A549 (cell line): ENCODE results near the gene GNB5. TPM values are rescaled to one million over a fixed set of nuclear protein-coding genes. Genes with fewer than 3 reads are reported as not detected.
"Not testable (repeated sequence)": the region's sequence is repeated elsewhere in the genome, so short reads cannot be mapped to it uniquely, and the experiment has no call there.

Experiments
- ATAC-seq, 2 experiments: fragments of 200-7000 bp in 1 of 2; fragments of >200 bp in 1 of 2; cut with Nextera tagmentation in 1 of 2; cut with Tn5 transposase in 1 of 2; 3 replicates each; pipeline versions ENCODE4 v1.8.0 to v1.9.1; 2018 to 2020; ENCODE audit warnings: mild to moderate bottlenecking in 1 of 2, moderate library complexity in 1 of 2
- CTCF ChIA-PET: fragments of 300-600 bp; sonication (Branson Sonifier 250); formaldehyde crosslinking; extraction: SDS; loops from one replicate; lab custom pipeline; 2021; ENCODE audit warnings: antibody characterized with exemption, inconsistent platforms; lab: Yijun Ruan, JAX
- POLR2A ChIA-PET: fragments of 350-600 bp; formaldehyde crosslinking; extraction: SDS; loops from one replicate; lab custom pipeline; 2021; ENCODE audit warnings: antibody characterized with exemption, inconsistent platforms; lab: Yijun Ruan, JAX
- DNase-seq, 2 experiments: peaks; one replicate each; pipeline versions ENCODE4 v3.0.0 to v3.0.0-alpha.2; 2011 to 2016; ENCODE audit warnings: low read depth in 1 of 2, low spot score in 1 of 2
- FAIRE-seq: peaks from 2 replicates; lab custom pipeline; 2011; peaks lifted over from hg19 to GRCh38; lab: Jason Lieb, UNC
- H3K27ac ChIP-seq, 2 experiments: fragments of >200 bp; sonication (Bioruptor Twin); formaldehyde crosslinking; 3 replicates each; pipeline ENCODE4 v1.5.1; 2016 to 2017
- H3K4me1 ChIP-seq: fragments of >200 bp; sonication (Bioruptor Twin); formaldehyde crosslinking; 3 replicates; pipeline ENCODE4 v1.6.1; 2016
- H3K4me2 ChIP-seq: fragments of >200 bp; sonication (Bioruptor Twin); formaldehyde crosslinking; 3 replicates; pipeline ENCODE4 v1.6.1; 2016
- H3K4me3 ChIP-seq: fragments of >200 bp; sonication (Bioruptor Twin); formaldehyde crosslinking; 3 replicates; pipeline ENCODE4 v1.5.1; 2016
- H3K9me3 ChIP-seq: fragments of >200 bp; sonication (Bioruptor Twin); formaldehyde crosslinking; 3 replicates; pipeline ENCODE4 v1.6.1; 2016
- CEBPB ChIP-seq, 2 experiments: fragments of >200 bp in 1 of 2; sonication (Bioruptor Twin) in 1 of 2; formaldehyde crosslinking in 1 of 2; IDR thresholded peaks; 2 replicates each; pipeline ENCODE4 v1.6.1; 2012 to 2016
- CHD4 ChIP-seq: fragments of 200-600 bp; sonication (generic); IDR thresholded peaks from 2 replicates; pipeline ENCODE4 v1.6.1; 2016; ENCODE audit warnings: antibody characterized with exemption, mild to moderate bottlenecking, borderline replicate concordance
- EHMT2 ChIP-seq: fragments of 200-600 bp; sonication (generic); IDR thresholded peaks from 2 replicates; pipeline ENCODE4 v1.6.1; 2016; ENCODE audit warnings: antibody characterized with exemption, low read depth, mild to moderate bottlenecking, moderate library complexity
- FOXS1 ChIP-seq: fragments of 250-450 bp; sonication (Bioruptor Pico); IDR thresholded peaks from 2 replicates; pipeline ENCODE4 v1.5.0; 2020; ENCODE audit warnings: mild to moderate bottlenecking, moderate library complexity
- JUNB ChIP-seq: fragments of >200 bp; sonication (Bioruptor Twin); formaldehyde crosslinking; IDR thresholded peaks from 2 replicates; pipeline ENCODE4 v1.6.1; 2016
- KDM5A ChIP-seq: fragments of 200-600 bp; sonication (generic); IDR thresholded peaks from 2 replicates; pipeline ENCODE4 v1.6.1; 2016; ENCODE audit warnings: antibody characterized with exemption, mild to moderate bottlenecking
- POLR2A ChIP-seq: IDR thresholded peaks from 2 replicates; pipeline ENCODE4 v1.6.1; 2012; ENCODE audit warnings: mild to moderate bottlenecking, low read length
- RAD21 ChIP-seq, 2 experiments: fragments of >200 bp in 1 of 2; sonication (Bioruptor Twin) in 1 of 2; formaldehyde crosslinking in 1 of 2; IDR thresholded peaks in 1 of 2; conservative IDR thresholded peaks in 1 of 2; 2 replicates in 1 of 2; 3 replicates in 1 of 2; pipeline ENCODE4 v1.6.1; 2012 to 2018; ENCODE audit warnings: inconsistent platforms in 1 of 2
- RCOR1 ChIP-seq: fragments of 150-350 bp; IDR thresholded peaks from 2 replicates; pipeline ENCODE4 v1.6.1; 2014; ENCODE audit warnings: antibody characterized with exemption, low read length, low read depth
- RNF2 ChIP-seq: fragments of 200-600 bp; sonication (generic); IDR thresholded peaks from 2 replicates; pipeline ENCODE4 v1.6.1; 2016; ENCODE audit warnings: low read depth, mild to moderate bottlenecking, antibody characterized with exemption, moderate library complexity, borderline replicate concordance
- SREBF2 ChIP-seq: fragments of 450-650 bp; IDR thresholded peaks from 2 replicates; pipeline ENCODE4 v1.6.1; 2014; ENCODE audit warnings: mild to moderate bottlenecking, moderate library complexity
- ZFP36 ChIP-seq: fragments of 450-650 bp; IDR thresholded peaks from 2 replicates; pipeline ENCODE4 v1.6.1; 2014; ENCODE audit warnings: borderline replicate concordance; ENCODE audit not compliant: partially characterized antibody
- ZNF302 ChIP-seq: fragments of 250-450 bp; sonication (Bioruptor Pico); IDR thresholded peaks from 2 replicates; pipeline ENCODE4 v1.9.0; 2021; ENCODE audit warnings: inconsistent platforms, mild to moderate bottlenecking, moderate library complexity
- WGBS: methylation state at CpG from one replicate; pipeline ENCODE4 v1.1.6; 2017; ENCODE audit errors: missing lambda C conversion rate; 5-methylcytosine and 5-hydroxymethylcytosine counted together
- polyA minus RNA-seq: library from RNA; depleted of rRNA, polyadenylated mRNA; stranded (reverse); fragments of >200 nt; gene quantifications from 2 replicates; pipeline ENCODE4 v1.2.3, GENCODE V29; 2011; rRNA and poly(A)+ RNA removed
- polyA plus RNA-seq, 4 experiments: library from polyadenylated mRNA; depleted of rRNA in 3 of 4; stranded (reverse); fragments of >200 nt; fragmentation: RNase III in 1 of 4; extraction: RNeasy Plus Mini Kit Qiagen cat#74134 plus additional on column Dnase treatment in 1 of 4; gene quantifications; 2 replicates in 3 of 4; 3 replicates in 1 of 4; pipeline ENCODE4 v1.2.3, GENCODE V29; 2011 to 2017
- TF ChIP-seq, protein P1 (sequence below): fragments of 450-650 bp; IDR thresholded peaks from 2 replicates; pipeline ENCODE4 v1.6.1; 2014; ENCODE audit warnings: antibody characterized with exemption
- TF ChIP-seq, protein P2 (sequence below): IDR thresholded peaks from 2 replicates; pipeline ENCODE4 v1.6.1; 2012
- TF ChIP-seq, protein P3 (sequence below): IDR thresholded peaks from 2 replicates; pipeline ENCODE4 v1.6.1; 2012; ENCODE audit warnings: low read depth, borderline replicate concordance
- TF ChIP-seq, protein P4 (sequence below): fragments of 150-350 bp; IDR thresholded peaks from 2 replicates; pipeline ENCODE4 v1.6.1; 2014; ENCODE audit warnings: low read depth, mild to moderate bottlenecking, low read length

GNB5 gene
- 67.5 and 72.0 TPM in 2 replicates for polyA plus RNA-seq (2011; rRNA removed)
- polyA plus RNA-seq (2012; cell fraction: cytosol; rRNA removed) = 57.2 and 60.2 TPM in 2 replicates
- polyA plus RNA-seq (2012; cell fraction: nucleus; rRNA removed) = 30.1 and 35.9 TPM in 2 replicates
- polyA plus RNA-seq (2017; fragmentation: RNase III; extraction: RNeasy Plus Mini Kit Qiagen cat#74134 plus additional on column Dnase treatment) = 53.6 to 65.9 TPM (median 57.2 TPM) in 3 replicates
- polyA minus RNA-seq = 47.8 and 50.6 TPM in 2 replicates

DNA sequence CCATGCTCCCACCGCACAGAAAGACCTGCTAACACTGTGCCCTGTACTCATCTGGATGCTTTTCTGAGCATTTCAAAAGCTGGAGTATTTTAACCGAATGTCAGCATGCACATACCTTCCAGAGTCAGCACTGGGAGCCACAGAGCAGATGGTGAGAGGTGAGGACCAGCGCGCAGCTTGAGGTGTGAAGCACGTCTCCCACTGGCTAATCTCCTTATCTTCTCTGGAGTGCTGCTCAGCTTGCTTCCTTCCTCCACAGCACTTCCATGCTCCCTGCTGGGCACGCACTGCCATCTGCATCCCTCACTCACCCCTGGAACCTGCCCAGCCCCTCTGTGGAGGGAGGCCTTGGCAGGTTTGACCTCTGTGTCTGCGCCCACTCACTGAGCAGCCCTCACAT is at the start of gene GNB5:
Gene GNB5, minus strand, starts transcription at position 186 of the 400 bp plus-strand sequence. CDS start 6,716 bp downstream, outside the sequence.
- Histone ChIP-seq H3K4me1 (no peaks in the 10 kb centered on the region), H3K4me3 (no peak within 1 kb of the TSS), H3K4me2 (no peak within 1 kb of the TSS), H3K9me3 (no peaks in the 10 kb centered on the region), H3K27ac (no peak within 1 kb of the TSS)
- peak; percentile 27 to 56; a peak in 3 of 6 replicates for ATAC-seq
- TF ChIP-seq RCOR1 (no peak), EHMT2 (no peak)
- TF ChIP-seq, protein P1, sequence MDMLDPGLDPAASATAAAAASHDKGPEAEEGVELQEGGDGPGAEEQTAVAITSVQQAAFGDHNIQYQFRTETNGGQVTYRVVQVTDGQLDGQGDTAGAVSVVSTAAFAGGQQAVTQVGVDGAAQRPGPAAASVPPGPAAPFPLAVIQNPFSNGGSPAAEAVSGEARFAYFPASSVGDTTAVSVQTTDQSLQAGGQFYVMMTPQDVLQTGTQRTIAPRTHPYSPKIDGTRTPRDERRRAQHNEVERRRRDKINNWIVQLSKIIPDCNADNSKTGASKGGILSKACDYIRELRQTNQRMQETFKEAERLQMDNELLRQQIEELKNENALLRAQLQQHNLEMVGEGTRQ = no peak
- TF ChIP-seq, protein P2, sequence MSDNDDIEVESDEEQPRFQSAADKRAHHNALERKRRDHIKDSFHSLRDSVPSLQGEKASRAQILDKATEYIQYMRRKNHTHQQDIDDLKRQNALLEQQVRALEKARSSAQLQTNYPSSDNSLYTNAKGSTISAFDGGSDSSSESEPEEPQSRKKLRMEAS = no peak
- 94% methylated on average over 7 of the region's 7 CpGs for WGBS
- ChIA-PET POLR2A (no interaction called here), CTCF (interaction anchor here (1.1 to 1.8 kb wide), 3 partner anchors 17 to 36 kb away, joined by 3 to 7 read pairs (median 5); no protein-coding TSS in a partner anchor)
- FAIRE-seq = no peak
- no peak for DNase-seq

DNA sequence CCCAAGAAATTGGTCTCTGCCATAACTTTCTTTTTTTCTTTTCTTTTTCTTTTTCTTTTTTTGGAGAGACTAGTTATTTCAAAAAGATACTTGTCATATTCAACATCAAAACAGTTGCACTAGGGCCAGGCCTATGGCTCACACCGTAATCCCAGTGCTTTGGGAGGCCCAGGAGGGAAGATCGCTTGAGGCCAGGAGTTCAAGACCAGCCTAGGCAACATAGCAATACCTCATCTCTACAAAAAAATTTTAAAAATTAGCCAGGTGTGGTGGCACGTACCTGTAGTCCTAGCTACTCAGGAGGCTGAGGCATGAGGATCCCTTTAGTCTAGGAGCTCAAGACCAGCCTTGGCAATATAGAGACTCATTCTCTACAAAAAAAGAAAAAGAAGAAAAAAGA is 49.0 kb upstream of the GNB5 start:
- DNase-seq = no peak

DNA sequence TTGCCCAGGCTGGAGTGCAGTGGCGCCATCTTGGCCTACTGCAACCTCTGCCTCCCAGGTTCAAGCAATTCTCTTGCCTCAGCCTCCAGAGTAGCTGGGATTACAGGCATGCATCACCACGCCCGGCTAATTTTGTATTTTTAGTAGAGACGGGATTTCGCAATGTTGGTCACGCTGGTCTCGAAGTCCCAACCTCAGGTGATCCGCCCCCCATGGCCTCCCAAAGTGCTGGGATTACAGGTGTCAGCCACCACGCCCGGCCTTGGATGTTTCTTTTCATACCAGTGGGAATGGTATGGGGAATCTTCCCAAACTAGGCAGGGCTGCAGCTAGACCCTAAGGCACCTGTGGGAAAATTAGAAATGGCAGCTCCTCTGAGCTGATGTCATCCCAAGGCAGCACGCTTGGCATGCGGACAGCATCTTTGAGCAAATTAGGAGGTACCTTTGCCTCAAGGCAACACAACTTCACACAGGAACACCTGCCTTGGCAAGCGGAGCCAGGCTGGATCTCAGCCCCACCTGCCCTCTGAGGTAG is 47.9 kb upstream of the GNB5 start:
- CTCF ChIA-PET = interaction anchor here (1.3 to 9.3 kb wide), 4 partner anchors 11 to 41 kb away, joined by 3 to 90 read pairs (median 12); no protein-coding TSS in a partner anchor
- H3K4me2 ChIP-seq, H3K9me3 ChIP-seq, ATAC-seq, H3K4me1 ChIP-seq, H3K4me3 ChIP-seq, DNase-seq, POLR2A ChIA-PET, FAIRE-seq, H3K27ac ChIP-seq: not testable (repeated sequence)
- 0 out of 4 replicates have a peak, but pooled peaks of 1 of the 2 experiments have one; percentile 5 for TF ChIP-seq CEBPB (IDR thresholded peaks at IDR 0.05)
- WGBS = 94% methylated on average over 13 of the region's 13 CpGs

More for the DNA sequence above, 49.0 kb upstream of the GNB5 start:
- WGBS = 94% methylated on average over 3 of the region's 3 CpGs
- TF ChIP-seq, protein P3, sequence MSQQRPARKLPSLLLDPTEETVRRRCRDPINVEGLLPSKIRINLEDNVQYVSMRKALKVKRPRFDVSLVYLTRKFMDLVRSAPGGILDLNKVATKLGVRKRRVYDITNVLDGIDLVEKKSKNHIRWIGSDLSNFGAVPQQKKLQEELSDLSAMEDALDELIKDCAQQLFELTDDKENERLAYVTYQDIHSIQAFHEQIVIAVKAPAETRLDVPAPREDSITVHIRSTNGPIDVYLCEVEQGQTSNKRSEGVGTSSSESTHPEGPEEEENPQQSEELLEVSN = no peak
- TF ChIP-seq KDM5A = no peak
- TF ChIP-seq, protein P1 = no peak
- no peak for TF ChIP-seq CHD4
- POLR2A ChIA-PET = interaction anchor here (0.6 kb wide), 1 partner anchor 226 kb away, joined by 6 read pairs; no protein-coding TSS in a partner anchor
- FAIRE-seq = no peak
- Histone ChIP-seq H3K4me1 (no peaks in the 10 kb centered on the region), H3K27ac (no peak overlapping the region), H3K9me3 (no peaks in the 10 kb centered on the region), H3K4me3 (no peak overlapping the region), H3K4me2 (no peak overlapping the region)
- ATAC-seq = no peak
- CTCF ChIA-PET = interaction anchor here (0.6 to 9.3 kb wide), 9 partner anchors 11 to 496 kb away, joined by 3 to 90 read pairs (median 3); no protein-coding TSS in a partner anchor

DNA sequence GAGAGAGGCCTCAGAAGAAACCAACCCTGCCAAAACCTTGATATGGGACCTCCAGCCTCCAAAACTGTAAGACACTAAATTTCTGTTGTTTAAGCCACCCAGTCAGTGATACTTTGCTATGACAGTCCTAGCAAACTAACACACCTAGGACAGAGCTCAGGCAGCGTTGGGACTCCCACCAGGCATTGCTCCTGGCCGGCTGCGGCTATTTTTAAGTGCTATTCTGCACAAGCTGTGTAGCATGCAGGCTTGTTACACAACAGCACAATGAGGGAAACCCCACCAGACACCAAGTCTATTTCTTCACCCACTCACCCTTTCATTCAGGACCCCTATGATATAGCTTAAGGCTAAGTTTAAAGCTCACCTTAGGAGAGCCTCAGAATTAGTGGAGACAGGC is 47.0 kb upstream of the GNB5 start:
- H3K4me1 ChIP-seq = no peaks in the 10 kb centered on the region
- no peaks in the 10 kb centered on the region for H3K9me3 ChIP-seq
- no peak; a peak in 1 of 6 replicates for ATAC-seq
- H3K4me2 ChIP-seq = no peak overlapping the region
- TF ChIP-seq JUNB (no peak), ZFP36 (no peak), ZNF302 (CRISPR knock-in tag) (no peak), RAD21 (conservative IDR thresholded peaks at IDR 0.05 in 1 of 2, IDR thresholded peaks at IDR 0.05 in 1 of 2) (no peak), RNF2 (no peak), FOXS1 (no peak), SREBF2 (no peak), POLR2A (no peak)
- TF ChIP-seq, protein P1 = no peak
- TF ChIP-seq, protein P4, sequence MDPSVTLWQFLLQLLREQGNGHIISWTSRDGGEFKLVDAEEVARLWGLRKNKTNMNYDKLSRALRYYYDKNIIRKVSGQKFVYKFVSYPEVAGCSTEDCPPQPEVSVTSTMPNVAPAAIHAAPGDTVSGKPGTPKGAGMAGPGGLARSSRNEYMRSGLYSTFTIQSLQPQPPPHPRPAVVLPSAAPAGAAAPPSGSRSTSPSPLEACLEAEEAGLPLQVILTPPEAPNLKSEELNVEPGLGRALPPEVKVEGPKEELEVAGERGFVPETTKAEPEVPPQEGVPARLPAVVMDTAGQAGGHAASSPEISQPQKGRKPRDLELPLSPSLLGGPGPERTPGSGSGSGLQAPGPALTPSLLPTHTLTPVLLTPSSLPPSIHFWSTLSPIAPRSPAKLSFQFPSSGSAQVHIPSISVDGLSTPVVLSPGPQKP = no peak
- H3K27ac ChIP-seq = no peak overlapping the region
- DNase-seq = no peak
- 97% methylated on average over 3 of the region's 3 CpGs for WGBS
- H3K4me3 ChIP-seq = no peak overlapping the region
- CTCF ChIA-PET = interaction anchor here (1.3 to 9.3 kb wide), 4 partner anchors 10 to 41 kb away, joined by 3 to 90 read pairs (median 12); no protein-coding TSS in a partner anchor
- POLR2A ChIA-PET = interaction anchor here (0.6 kb wide), 1 partner anchor 67 kb away, joined by 4 read pairs; no protein-coding TSS in a partner anchor
- no peak for FAIRE-seq
